Measurements from ENCODE around the gene MAST3. TPM values are rescaled to one million over a fixed set of nuclear protein-coding genes. Genes with fewer than 3 reads are reported as not detected.

Gene MAST3
- polyA plus RNA-seq, 3 donors: 6.8 to 34.0 (median 12.4) TPM

DNA sequence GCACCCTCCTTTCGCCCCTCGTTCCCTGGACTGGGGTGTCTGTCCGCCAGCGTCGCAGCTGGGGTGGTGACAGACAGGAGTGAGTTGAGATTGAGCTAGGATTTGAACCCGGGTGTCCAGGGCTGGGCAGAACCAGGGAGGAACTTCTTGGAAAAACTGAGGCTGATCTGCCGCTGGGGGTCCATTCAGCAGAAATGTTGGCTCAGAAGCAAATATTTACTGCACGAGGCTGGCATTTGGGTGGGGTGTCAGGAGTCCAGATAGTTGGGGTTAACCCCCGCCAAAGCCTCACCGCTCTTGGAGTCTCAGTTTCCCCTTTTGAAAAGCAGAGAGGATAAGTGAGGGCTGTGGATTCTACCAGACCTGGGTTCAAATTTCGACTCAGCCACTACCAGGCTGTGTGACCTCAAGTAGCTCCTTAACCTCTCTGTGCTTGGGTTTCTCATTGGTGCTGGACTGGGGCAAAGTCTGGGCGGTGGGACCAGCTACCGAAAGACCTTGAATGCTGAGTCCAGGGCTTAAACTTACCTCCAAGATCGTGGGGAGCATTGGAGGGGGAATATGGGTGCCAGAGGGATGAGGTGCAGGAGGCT is 20.9 kb downstream of the MAST3 start:
- Histone ChIP-seq H3K4me3 (replicated peaks in 1 of 3; ENCODE audit: low read depth in 2 of 3, low read length in 3 of 3) (peak overlapping the region; percentile 35 to 81 (median 45)), H3K27me3 (ENCODE audit: control insufficient read depth in 2 of 2, insufficient read depth in 2 of 2, low read length in 2 of 2) (no peaks in the 10 kb centered on the region), H3K36me3 (replicated peaks in 1 of 2; ENCODE audit: control insufficient read depth in 1 of 2, insufficient read depth in 2 of 2, low read length in 2 of 2) (peaks cover 46 to 70% of the 10 kb centered on the region in 2 donors), H3K4me1 (ENCODE audit: control insufficient read depth in 1 of 2, insufficient read depth in 2 of 2, low read length in 2 of 2) (peaks cover 23 to 46% of the 10 kb centered on the region in 2 donors), H3K79me2 (ENCODE audit: insufficient read depth, low read length) (peaks cover 69% of the 10 kb centered on the region), H3K4me2 (replicated peaks; ENCODE audit: extremely low read depth, low read length, poor library complexity, severe bottlenecking) (peak overlapping the region; percentile 98), H3K27ac (ENCODE audit: low read depth in 1 of 2, low read length in 2 of 2) (no peak overlapping the region), H2AFZ (ENCODE audit: insufficient read depth, low read depth, low read length, poor library complexity, severe bottlenecking) (peak overlapping the region; percentile 41), H3K9me3 (replicated peaks in 1 of 2; ENCODE audit: control insufficient read depth in 1 of 2, insufficient read depth in 1 of 2, low read length in 2 of 2) (no peaks in the 10 kb centered on the region), H4K20me1 (ENCODE audit: insufficient read depth, low read length) (peaks cover 95% of the 10 kb centered on the region), H3K9ac (ENCODE audit: insufficient read depth, low read length, poor library complexity, severe bottlenecking) (peak overlapping the region; percentile 51)
- peaks cover 0 to 3% (median 2%) of the 10 kb centered on the region in 3 donors for H3K27me3 Mint-ChIP-seq (ENCODE audit: low read depth in 3 of 3)
- TF ChIP-seq, protein P1, sequence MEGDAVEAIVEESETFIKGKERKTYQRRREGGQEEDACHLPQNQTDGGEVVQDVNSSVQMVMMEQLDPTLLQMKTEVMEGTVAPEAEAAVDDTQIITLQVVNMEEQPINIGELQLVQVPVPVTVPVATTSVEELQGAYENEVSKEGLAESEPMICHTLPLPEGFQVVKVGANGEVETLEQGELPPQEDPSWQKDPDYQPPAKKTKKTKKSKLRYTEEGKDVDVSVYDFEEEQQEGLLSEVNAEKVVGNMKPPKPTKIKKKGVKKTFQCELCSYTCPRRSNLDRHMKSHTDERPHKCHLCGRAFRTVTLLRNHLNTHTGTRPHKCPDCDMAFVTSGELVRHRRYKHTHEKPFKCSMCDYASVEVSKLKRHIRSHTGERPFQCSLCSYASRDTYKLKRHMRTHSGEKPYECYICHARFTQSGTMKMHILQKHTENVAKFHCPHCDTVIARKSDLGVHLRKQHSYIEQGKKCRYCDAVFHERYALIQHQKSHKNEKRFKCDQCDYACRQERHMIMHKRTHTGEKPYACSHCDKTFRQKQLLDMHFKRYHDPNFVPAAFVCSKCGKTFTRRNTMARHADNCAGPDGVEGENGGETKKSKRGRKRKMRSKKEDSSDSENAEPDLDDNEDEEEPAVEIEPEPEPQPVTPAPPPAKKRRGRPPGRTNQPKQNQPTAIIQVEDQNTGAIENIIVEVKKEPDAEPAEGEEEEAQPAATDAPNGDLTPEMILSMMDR (IDR thresholded peaks at IDR 0.05): no peak
- 35% methylated on average over 11 of the region's 14 CpGs for WGBS (ENCODE audit: insufficient coverage)
- intact Hi-C loops (cut with micrococcal nuclease): loop anchor here in 1 of 2 donors (2.0 to 5.0 kb wide), 2 partner anchors 34 to 42 kb away; partner anchors contain the start of gene PIK3R2
- H3K27ac Mint-ChIP-seq: peak overlapping the region in 4 of 7 donors; percentile 39 to 69 (median 50)
- H3K36me3 Mint-ChIP-seq: peaks cover 63 to 73% of the 10 kb centered on the region in 2 donors
- peak overlapping the region; percentile 70 to 77 for H3K4me3 Mint-ChIP-seq
- H3K4me1 Mint-ChIP-seq: peaks cover 44% of the 10 kb centered on the region
- no peak for DNase-seq
- peaks cover 0 to 2% (median 0%) of the 10 kb centered on the region in 7 donors for H3K9me3 Mint-ChIP-seq

DNA sequence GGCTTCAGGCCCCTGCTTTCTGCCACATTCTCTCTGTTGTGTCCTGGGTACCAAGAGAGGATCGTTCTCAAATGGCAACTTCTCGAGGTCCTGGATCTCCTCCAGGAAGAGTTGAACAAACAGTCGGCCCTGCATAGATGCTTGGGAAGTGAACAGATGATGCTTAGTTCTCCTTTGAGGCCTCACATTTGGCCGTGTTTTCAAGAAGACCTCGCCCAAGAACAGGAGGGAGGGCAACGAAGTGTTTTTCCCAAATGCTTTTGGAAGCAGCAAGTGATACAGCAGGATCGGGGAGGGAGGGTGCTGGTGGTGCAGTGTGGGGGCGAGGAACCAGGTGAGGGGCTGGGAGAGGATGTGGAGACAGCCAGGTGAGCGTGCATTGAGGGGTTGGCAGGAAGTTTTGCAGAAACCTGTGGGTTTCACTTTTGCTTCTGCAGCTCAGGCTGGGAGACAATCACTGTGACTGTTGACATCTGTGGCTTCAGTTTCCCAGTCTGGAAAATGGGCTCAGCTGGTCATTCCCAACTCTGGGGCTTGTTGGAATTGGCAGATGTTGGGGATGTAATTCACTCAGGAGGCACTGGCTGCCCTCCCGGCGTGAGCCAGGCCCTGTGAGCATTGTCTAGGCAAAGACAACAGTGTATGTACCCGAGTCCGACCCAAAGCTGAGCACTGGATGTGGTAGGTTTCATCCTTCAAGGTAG is 21.6 kb downstream of the MAST3 start:
- Histone ChIP-seq H3K4me1 (ENCODE audit: control insufficient read depth in 1 of 2, insufficient read depth in 2 of 2, low read length in 2 of 2) (peaks cover 23 to 40% of the 10 kb centered on the region in 2 donors), H3K27me3 (ENCODE audit: control insufficient read depth in 2 of 2, insufficient read depth in 2 of 2, low read length in 2 of 2) (no peaks in the 10 kb centered on the region), H3K9me3 (replicated peaks in 1 of 2; ENCODE audit: control insufficient read depth in 1 of 2, insufficient read depth in 1 of 2, low read length in 2 of 2) (no peaks in the 10 kb centered on the region), H3K4me2 (replicated peaks; ENCODE audit: extremely low read depth, low read length, poor library complexity, severe bottlenecking) (peak overlapping the region; percentile 98), H3K79me2 (ENCODE audit: insufficient read depth, low read length) (peaks cover 63% of the 10 kb centered on the region), H2AFZ (ENCODE audit: insufficient read depth, low read depth, low read length, poor library complexity, severe bottlenecking) (no peak overlapping the region), H3K9ac (ENCODE audit: insufficient read depth, low read length, poor library complexity, severe bottlenecking) (no peak overlapping the region), H3K27ac (ENCODE audit: low read depth in 1 of 2, low read length in 2 of 2) (no peak overlapping the region), H4K20me1 (ENCODE audit: insufficient read depth, low read length) (peaks cover 95% of the 10 kb centered on the region), H3K36me3 (replicated peaks in 1 of 2; ENCODE audit: control insufficient read depth in 1 of 2, insufficient read depth in 2 of 2, low read length in 2 of 2) (peaks cover 47 to 70% of the 10 kb centered on the region in 2 donors), H3K4me3 (replicated peaks in 1 of 3; ENCODE audit: low read depth in 2 of 3, low read length in 3 of 3) (peak overlapping the region in 1 of 3 experiments; percentile 28)
- WGBS (ENCODE audit: insufficient coverage): 39% methylated on average over 12 of the region's 13 CpGs
- intact Hi-C loops (cut with micrococcal nuclease): loop anchor here in 1 of 2 donors (2.0 to 5.0 kb wide), 2 partner anchors 33 to 42 kb away; partner anchors contain the start of gene PIK3R2
- H3K4me3 Mint-ChIP-seq: peak overlapping the region; percentile 70 to 77
- TF ChIP-seq, protein P1 (IDR thresholded peaks at IDR 0.05): no peak
- DNase-seq: no peak
- H3K9me3 Mint-ChIP-seq: peaks cover 0 to 2% (median 0%) of the 10 kb centered on the region in 7 donors
- peaks cover 0 to 3% (median 2%) of the 10 kb centered on the region in 3 donors for H3K27me3 Mint-ChIP-seq (ENCODE audit: low read depth in 3 of 3)
- peak overlapping the region in 4 of 7 donors; percentile 39 to 58 (median 48) for H3K27ac Mint-ChIP-seq
- H3K4me1 Mint-ChIP-seq: peaks cover 41% of the 10 kb centered on the region
- H3K36me3 Mint-ChIP-seq: peaks cover 64 to 73% of the 10 kb centered on the region in 2 donors

Measured in CD14-positive monocyte (primary cell).